Neuronal stem cell (in vitro differentiated cells): ENCODE data around the gene DUSP14.
"Not testable (repeated sequence)": the region's sequence is repeated elsewhere in the genome, so short reads cannot be mapped to it uniquely, and the experiment has no call there.

ENCODE experiments used
- DNase-seq: peaks from one replicate; pipeline ENCODE4 v3.0.0-alpha.2; 2013; ENCODE audit warnings: low spot score
- H2AFZ ChIP-seq: one replicate; pipeline ENCODE4 v1.6.1; 2013; ENCODE audit warnings: mild to moderate bottlenecking, low read length, inconsistent platforms
- H2AK5ac ChIP-seq: 2 replicates; pipeline ENCODE4 v1.6.1; 2013; ENCODE audit warnings: low read depth, mild to moderate bottlenecking, inconsistent platforms, low read length, moderate library complexity, mixed read lengths
- H2BK120ac ChIP-seq: 2 replicates; pipeline ENCODE4 v1.6.1; 2013; ENCODE audit warnings: low read depth, mild to moderate bottlenecking, inconsistent platforms, low read length, moderate library complexity, mixed read lengths
- H2BK12ac ChIP-seq: one replicate; pipeline ENCODE4 v1.6.1; 2013; ENCODE audit warnings: low read length, inconsistent platforms
- H2BK15ac ChIP-seq: 2 replicates; pipeline ENCODE4 v1.6.1; 2013; ENCODE audit warnings: mild to moderate bottlenecking, low read length, inconsistent platforms, mixed read lengths
- H2BK5ac ChIP-seq: one replicate; pipeline ENCODE4 v1.6.1; 2013; ENCODE audit warnings: inconsistent platforms, mild to moderate bottlenecking, low read length, moderate library complexity
- H3K14ac ChIP-seq: one replicate; pipeline ENCODE4 v1.6.1; 2013; ENCODE audit warnings: low read length, inconsistent platforms
- H3K18ac ChIP-seq: 2 replicates; pipeline ENCODE4 v1.6.1; 2013; ENCODE audit warnings: low read length, inconsistent platforms
- H3K23ac ChIP-seq: 2 replicates; pipeline ENCODE4 v1.6.1; 2013; ENCODE audit warnings: low read depth, mild to moderate bottlenecking, mixed read lengths, low read length, inconsistent platforms; ENCODE audit not compliant: poor library complexity
- H3K27ac ChIP-seq: replicated peaks from 3 replicates; pipeline ENCODE4 v1.5.1; 2013; ENCODE audit warnings: low read length, inconsistent platforms
- H3K27me3 ChIP-seq, 3 experiments: 2 replicates each; pipeline ENCODE4 v1.6.1; 2013; ENCODE audit warnings: low read length in 3 of 3, mild to moderate bottlenecking in 2 of 3, inconsistent platforms in 1 of 3, low read depth in 1 of 3, mixed read lengths in 1 of 3, moderate library complexity in 1 of 3; ENCODE audit not compliant: control insufficient read depth in 3 of 3, insufficient read depth in 3 of 3
- H3K36me3 ChIP-seq, 2 donors: replicated peaks in 1 of 2; 2 replicates each; pipeline ENCODE4 v1.6.1; 2013; ENCODE audit warnings: low read length in 2 of 2; ENCODE audit not compliant: control insufficient read depth in 2 of 2, insufficient read depth in 2 of 2
- H3K4ac ChIP-seq: 2 replicates; pipeline ENCODE4 v1.6.1; 2013; ENCODE audit warnings: inconsistent platforms, mild to moderate bottlenecking, low read length, moderate library complexity
- H3K4me1 ChIP-seq, 2 donors: 1 replicate in 1 of 2; 2 replicates in 1 of 2; pipeline ENCODE4 v1.6.1; 2013; ENCODE audit warnings: low read length in 2 of 2, low read depth in 1 of 2; ENCODE audit not compliant: control insufficient read depth in 2 of 2, insufficient read depth in 1 of 2
- H3K4me2 ChIP-seq: one replicate; pipeline ENCODE4 v1.6.1; 2013; ENCODE audit warnings: mild to moderate bottlenecking, low read length, inconsistent platforms; ENCODE audit not compliant: insufficient read depth, poor library complexity, severe bottlenecking
- H3K4me3 ChIP-seq, 2 donors: 2 replicates each; pipeline ENCODE4 v1.5.1; 2013; ENCODE audit warnings: low read length in 2 of 2, mild to moderate bottlenecking in 2 of 2, inconsistent platforms in 1 of 2, moderate library complexity in 1 of 2
- H3K79me1 ChIP-seq: one replicate; pipeline ENCODE4 v1.6.1; 2013; ENCODE audit warnings: low read depth, mild to moderate bottlenecking, inconsistent platforms, low read length, moderate library complexity
- H3K9ac ChIP-seq: one replicate; pipeline ENCODE4 v1.6.1; 2013; ENCODE audit warnings: mild to moderate bottlenecking, low read depth, low read length, inconsistent platforms; ENCODE audit not compliant: poor library complexity
- H3K9me3 ChIP-seq, 2 donors: replicated peaks in 1 of 2; 2 replicates each; pipeline versions ENCODE3 to v1.6.1; 2013; ENCODE audit warnings: low read length in 2 of 2, mild to moderate bottlenecking in 2 of 2, inconsistent platforms in 1 of 2, low read depth in 1 of 2, mixed read lengths in 1 of 2, moderate library complexity in 1 of 2; ENCODE audit not compliant: control insufficient read depth in 2 of 2, insufficient read depth in 1 of 2
- H4K8ac ChIP-seq: one replicate; pipeline ENCODE4 v1.6.1; 2013; ENCODE audit warnings: low read depth, mild to moderate bottlenecking, inconsistent platforms, low read length, moderate library complexity
- H4K91ac ChIP-seq: one replicate; pipeline ENCODE4 v1.6.1; 2013; ENCODE audit warnings: low read length, low read depth, mild to moderate bottlenecking, inconsistent platforms; ENCODE audit not compliant: poor library complexity
- WGBS, 2 donors: extraction: QIAGEN DNeasy Blood & Tissue Kit; methylation state at CpG; one replicate each; pipeline ENCODE4 v1.1.7; 2013; ENCODE audit warnings: missing lambda C conversion rate in 2 of 2, mixed read lengths in 1 of 2; ENCODE audit not compliant: insufficient read length in 2 of 2, insufficient replicate concordance in 1 of 2; ENCODE audit errors: extremely low coverage in 2 of 2; 5-methylcytosine and 5-hydroxymethylcytosine counted together

DUSP14 gene

GRCh38 chr17:37447641-37448040 is 42.0 kb upstream of the DUSP14 start:
- Histone ChIP-seq H3K9ac (no peak overlapping the region), H3K4me1 (peaks cover 3 to 7% of the 10 kb centered on the region in 2 donors), H2BK120ac (no peak overlapping the region), H2AFZ (no peak overlapping the region), H3K9me3 (no peaks in the 10 kb centered on the region), H3K4me3 (no peak overlapping the region), H2BK15ac (no peak overlapping the region), H3K18ac (no peak overlapping the region), H2BK12ac (no peak overlapping the region), H3K4me2 (no peak overlapping the region), H4K8ac (no peak overlapping the region), H2AK5ac (no peak overlapping the region), H3K79me1 (no peaks in the 10 kb centered on the region), H2BK5ac (no peak overlapping the region), H4K91ac (no peak overlapping the region), H3K14ac (no peak overlapping the region), H3K36me3 (peaks cover 0 to 91% of the 10 kb centered on the region in 2 donors), H3K27me3 (no peaks in the 10 kb centered on the region), H3K23ac (no peak overlapping the region), H3K4ac (no peak overlapping the region), H3K27ac (no peak overlapping the region)
- WGBS, 2 donors: no CpG with 5 or more reads among the region's 1 CpG
- DNase-seq: no peak

- Histone ChIP-seq H3K9ac (no peak overlapping the region), H3K4ac (no peak overlapping the region), H3K18ac (no peak overlapping the region), H3K27ac (no peak overlapping the region), H3K4me2 (no peak overlapping the region), H3K9me3 (no peaks in the 10 kb centered on the region), H4K8ac (no peak overlapping the region), H2AFZ (no peak overlapping the region), H3K36me3 (peaks cover 0 to 81% of the 10 kb centered on the region in 2 donors), H3K4me1 (peaks cover 3 to 8% of the 10 kb centered on the region in 2 donors), H3K14ac (no peak overlapping the region), H3K4me3 (no peak overlapping the region), H4K91ac (no peak overlapping the region), H2BK15ac (no peak overlapping the region), H2BK120ac (no peak overlapping the region), H3K27me3 (no peaks in the 10 kb centered on the region), H3K23ac (no peak overlapping the region), H3K79me1 (no peaks in the 10 kb centered on the region), H2BK5ac (no peak overlapping the region), H2BK12ac (no peak overlapping the region), H2AK5ac (no peak overlapping the region)
- WGBS, 2 donors: no CpG with 5 or more reads among the region's 6 CpGs
- no peak for DNase-seq
Observed at GRCh38 chr17:37450112-37450511, 39.6 kb upstream of the DUSP14 start.

GRCh38 chr17:37457801-37458200 is 31.9 kb upstream of the DUSP14 start:
- not testable (repeated sequence) for H3K18ac ChIP-seq, H2BK15ac ChIP-seq, H3K4me2 ChIP-seq, H3K27ac ChIP-seq, H3K79me1 ChIP-seq, H3K27me3 ChIP-seq, H2BK5ac ChIP-seq, H2BK120ac ChIP-seq, H3K4ac ChIP-seq, H2AFZ ChIP-seq, H3K9ac ChIP-seq, H2AK5ac ChIP-seq, DNase-seq, H3K23ac ChIP-seq, H3K9me3 ChIP-seq, H3K4me3 ChIP-seq, H4K8ac ChIP-seq, H3K4me1 ChIP-seq, H4K91ac ChIP-seq, H3K14ac ChIP-seq, H2BK12ac ChIP-seq
- peaks cover 0 to 72% of the 10 kb centered on the region in 2 donors for H3K36me3 ChIP-seq
- WGBS, 2 donors: no CpG with 5 or more reads among the region's 3 CpGs

- Histone ChIP-seq H2BK5ac (no peak overlapping the region), H3K4ac (no peak overlapping the region), H3K27ac (no peak overlapping the region), H3K9ac (no peak overlapping the region), H2BK120ac (no peak overlapping the region), H2AFZ (no peak overlapping the region), H3K14ac (no peak overlapping the region), H4K8ac (no peak overlapping the region), H3K23ac (no peak overlapping the region), H4K91ac (no peak overlapping the region), H2BK15ac (no peak overlapping the region), H3K27me3 (no peaks in the 10 kb centered on the region), H3K4me2 (no peak overlapping the region), H3K18ac (no peak overlapping the region), H2BK12ac (no peak overlapping the region), H3K4me3 (no peak overlapping the region), H3K79me1 (no peaks in the 10 kb centered on the region), H3K9me3 (no peaks in the 10 kb centered on the region), H2AK5ac (no peak overlapping the region), H3K4me1 (peaks cover 0 to 3% of the 10 kb centered on the region in 2 donors), H3K36me3 (peaks cover 0 to 73% of the 10 kb centered on the region in 2 donors)
- DNase-seq: no peak
- no CpG with 5 or more reads among the region's 3 CpGs for WGBS, 2 donors
Observed at GRCh38 chr17:37458805-37459204, 30.9 kb upstream of the DUSP14 start.
